ENCODE measurements around the gene ADCY2.

DNA sequence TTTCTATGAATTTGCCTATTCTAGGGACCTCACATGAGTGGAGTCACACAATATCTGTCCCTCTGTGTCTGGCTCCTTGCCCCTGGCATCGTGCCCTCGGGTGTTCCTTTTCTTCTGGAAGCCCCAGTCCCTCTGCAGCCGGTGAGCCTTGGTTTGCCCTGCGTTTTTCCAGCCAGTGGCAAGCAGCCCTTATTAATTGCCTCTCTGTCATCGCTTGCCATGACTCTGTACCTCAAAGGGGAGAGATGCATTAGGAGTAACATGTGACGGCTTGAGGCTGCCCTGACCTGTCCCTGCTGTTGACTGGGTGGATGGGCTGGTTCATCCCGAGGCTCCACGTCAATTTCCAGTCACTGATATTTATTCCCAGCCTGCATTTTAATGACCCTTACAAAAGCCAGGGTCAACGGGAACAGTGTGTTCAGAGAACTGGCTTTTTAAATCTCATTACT is 367.7 kb downstream of the ADCY2 start:
- no peak for TF ChIP-seq POLR2A (IDR thresholded peaks at IDR 0.05)
- TF ChIP-seq, protein P1, sequence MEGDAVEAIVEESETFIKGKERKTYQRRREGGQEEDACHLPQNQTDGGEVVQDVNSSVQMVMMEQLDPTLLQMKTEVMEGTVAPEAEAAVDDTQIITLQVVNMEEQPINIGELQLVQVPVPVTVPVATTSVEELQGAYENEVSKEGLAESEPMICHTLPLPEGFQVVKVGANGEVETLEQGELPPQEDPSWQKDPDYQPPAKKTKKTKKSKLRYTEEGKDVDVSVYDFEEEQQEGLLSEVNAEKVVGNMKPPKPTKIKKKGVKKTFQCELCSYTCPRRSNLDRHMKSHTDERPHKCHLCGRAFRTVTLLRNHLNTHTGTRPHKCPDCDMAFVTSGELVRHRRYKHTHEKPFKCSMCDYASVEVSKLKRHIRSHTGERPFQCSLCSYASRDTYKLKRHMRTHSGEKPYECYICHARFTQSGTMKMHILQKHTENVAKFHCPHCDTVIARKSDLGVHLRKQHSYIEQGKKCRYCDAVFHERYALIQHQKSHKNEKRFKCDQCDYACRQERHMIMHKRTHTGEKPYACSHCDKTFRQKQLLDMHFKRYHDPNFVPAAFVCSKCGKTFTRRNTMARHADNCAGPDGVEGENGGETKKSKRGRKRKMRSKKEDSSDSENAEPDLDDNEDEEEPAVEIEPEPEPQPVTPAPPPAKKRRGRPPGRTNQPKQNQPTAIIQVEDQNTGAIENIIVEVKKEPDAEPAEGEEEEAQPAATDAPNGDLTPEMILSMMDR (IDR thresholded peaks at IDR 0.05): no peak

Data from heart left ventricle (tissue), 13 donors.